HG02870 (cell line): ENCODE results near the gene ASPHD1.
"Not testable (repeated sequence)": the region's sequence is repeated elsewhere in the genome, so short reads cannot be mapped to it uniquely, and the experiment has no call there.

Experiments used
- ATAC-seq: cut with Tn5 transposase; IDR thresholded peaks from one replicate; pipeline ENCODE4 v1.9.1; 2021; ENCODE audit warnings: mild to moderate bottlenecking, moderate library complexity; ENCODE audit not compliant: unreplicated experiment

The ASPHD1 gene

GRCh38 chr16:29927070-29927905 lies 27.0 kb downstream of the ASPHD1 start:
- no peak for ATAC-seq

DNA sequence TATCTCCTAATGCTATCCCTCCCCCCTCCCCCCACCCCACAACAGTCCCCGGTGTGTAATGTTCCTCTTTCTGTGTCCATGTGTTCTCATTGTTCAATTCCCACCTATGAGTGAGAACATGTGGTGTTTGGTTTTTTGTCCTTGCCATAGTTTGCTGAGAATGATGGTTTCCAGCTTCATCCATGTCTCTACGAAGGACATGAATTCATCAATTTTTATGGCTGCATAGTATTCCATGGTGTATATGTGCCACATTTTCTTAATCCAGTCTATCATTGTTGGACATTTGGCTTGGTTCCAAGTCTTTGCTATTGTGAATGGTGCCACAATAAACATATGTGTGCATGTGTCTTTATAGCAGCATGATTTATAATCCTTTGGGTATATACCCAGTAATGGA lies 31.5 kb downstream of the ASPHD1 start:
- not testable (repeated sequence) for ATAC-seq

DNA sequence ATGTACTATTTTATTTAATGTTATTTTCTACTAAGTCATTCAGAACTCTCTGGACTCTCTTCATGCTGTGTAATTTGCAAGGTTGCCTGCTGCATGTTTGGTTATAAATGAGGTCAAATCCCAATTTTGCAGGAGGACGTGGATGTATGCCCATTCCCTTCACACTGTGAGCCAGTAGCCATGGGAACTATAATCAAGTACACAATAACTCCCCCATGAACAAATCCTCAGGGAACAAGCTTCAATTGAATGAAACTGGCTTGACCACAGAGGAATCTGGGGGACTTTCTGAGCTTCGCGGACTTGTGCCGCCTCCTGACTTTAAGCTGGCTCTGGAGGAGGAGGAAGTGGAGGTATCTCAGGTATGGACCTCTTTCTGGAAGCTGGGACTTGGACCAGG lies 40.4 kb downstream of the ASPHD1 start:
- no peak for ATAC-seq

- ATAC-seq = no peak
Observed at GRCh38 chr16:29943846-29944799, 43.8 kb downstream of the ASPHD1 start.

- no peak for ATAC-seq
Observed at GRCh38 chr16:29947897-29948296, 47.6 kb downstream of the ASPHD1 start.

DNA sequence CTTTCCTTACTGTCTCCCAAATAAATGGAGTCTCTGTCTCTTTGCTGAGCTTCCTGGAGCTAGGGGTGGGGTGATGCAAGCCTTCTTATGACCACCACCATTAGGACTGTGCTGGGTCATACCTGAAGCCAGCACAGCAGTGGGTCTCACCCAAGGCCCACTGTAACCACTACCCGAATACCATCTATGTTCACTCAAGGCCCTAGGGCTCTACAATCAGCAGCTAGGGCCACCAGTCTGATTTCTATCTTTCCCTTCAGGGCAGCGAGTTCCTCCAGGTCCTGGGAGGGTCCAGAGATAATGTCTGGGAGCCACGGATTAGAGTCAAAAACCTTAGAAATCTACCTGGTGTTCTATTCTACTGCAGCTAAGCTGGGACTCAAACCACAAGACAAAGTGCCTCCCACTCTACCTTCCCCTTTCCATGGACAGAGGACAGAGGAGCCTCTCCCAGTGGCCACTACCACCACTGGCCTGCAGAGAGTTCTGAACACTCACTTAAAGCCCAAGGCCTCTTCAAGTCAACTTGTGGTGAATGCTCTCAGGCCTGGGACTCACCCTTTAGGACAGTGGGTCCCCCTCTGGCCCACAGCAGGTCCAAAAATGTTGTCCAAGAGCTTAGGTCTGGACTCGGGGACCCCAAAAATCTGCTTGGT lies 50.6 kb downstream of the ASPHD1 start:
- ATAC-seq = no peak

DNA sequence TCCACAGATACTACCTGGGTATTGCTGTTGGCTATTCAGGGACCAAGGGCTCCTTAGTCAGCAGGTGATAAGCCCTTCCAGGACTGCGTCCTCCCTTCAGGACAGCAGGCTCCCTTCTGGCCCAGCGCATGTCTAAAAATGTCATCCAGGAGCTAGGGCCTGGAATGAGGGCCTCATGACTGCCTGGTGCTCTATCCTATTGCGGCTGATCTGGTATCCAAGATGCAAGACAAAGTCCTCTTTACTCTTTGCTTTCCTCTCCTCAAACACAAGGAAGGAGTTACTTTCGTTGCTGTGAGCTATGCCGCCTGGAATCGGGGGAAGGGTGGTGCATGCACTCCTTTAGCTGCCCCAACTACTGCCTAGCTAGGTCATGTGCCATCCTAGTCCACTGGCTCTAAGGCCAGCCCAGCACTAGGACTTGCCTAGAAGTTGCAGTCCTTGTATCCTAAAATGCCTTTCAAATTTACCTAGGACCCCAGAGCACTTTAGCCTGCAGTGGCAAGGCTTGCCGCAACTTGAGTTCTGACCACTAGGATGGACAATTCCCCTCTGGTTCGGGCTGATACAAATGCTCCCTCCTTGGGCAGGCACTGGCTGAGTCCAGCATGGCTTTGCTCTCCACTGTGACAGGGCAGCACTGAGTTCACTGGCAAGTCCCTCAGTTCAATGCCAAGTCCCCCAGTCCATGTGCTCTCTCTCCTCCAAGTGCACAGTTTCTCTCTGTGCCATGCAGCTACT lies 51.5 kb downstream of the ASPHD1 start:
- no peak for ATAC-seq
